LNCAP (cell line): ENCODE data around the gene L3MBTL4.

ENCODE experiments used
- CTCF ChIP-seq: fragments of 450-650 bp; IDR thresholded peaks from 2 replicates; pipeline ENCODE4 v1.5.1; 2017; ENCODE audit warnings: mild to moderate bottlenecking

The L3MBTL4 gene

GRCh38 chr18:6010921-6011320 lies 403.8 kb downstream of the L3MBTL4 start:
- no peak for TF ChIP-seq CTCF

DNA sequence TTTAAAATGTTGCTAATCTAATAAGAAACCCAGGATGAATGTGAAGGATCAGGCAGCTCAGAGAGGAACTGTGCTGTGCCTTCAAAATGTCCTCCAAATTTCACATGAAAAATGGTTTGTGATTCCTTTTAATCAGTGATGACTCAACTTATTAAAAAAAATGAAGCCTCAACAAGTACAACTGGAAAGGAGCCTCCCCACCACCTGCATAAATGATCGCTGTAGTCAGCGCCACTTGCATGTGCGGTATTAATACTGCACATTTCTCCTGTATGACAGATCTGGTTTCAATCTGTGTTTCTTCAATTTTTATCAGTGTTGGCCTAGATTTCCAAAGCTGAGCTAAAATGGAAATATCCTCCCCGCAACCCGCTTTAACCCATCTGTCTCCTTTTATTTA lies 404.4 kb downstream of the L3MBTL4 start:
- no peak for TF ChIP-seq CTCF

DNA sequence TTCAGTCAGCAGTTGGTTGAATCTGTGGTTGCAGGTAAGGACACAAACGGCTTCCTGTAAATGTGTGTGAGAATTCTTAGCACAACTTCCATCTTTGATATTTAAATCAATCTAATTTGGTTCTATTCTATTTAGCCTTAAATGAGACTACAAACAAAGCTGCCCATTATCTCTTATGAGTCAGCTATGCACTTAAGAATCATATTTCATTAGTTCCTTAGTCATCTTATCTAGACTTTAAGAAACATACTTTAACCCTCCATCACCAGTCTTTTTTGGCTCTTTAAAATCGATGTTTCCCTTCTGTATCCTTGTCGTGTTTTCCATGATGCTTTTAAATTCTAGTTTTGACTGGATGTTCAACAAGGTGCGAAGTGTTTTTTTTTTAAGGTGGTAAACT lies 405.0 kb downstream of the L3MBTL4 start:
- TF ChIP-seq CTCF: no peak

DNA sequence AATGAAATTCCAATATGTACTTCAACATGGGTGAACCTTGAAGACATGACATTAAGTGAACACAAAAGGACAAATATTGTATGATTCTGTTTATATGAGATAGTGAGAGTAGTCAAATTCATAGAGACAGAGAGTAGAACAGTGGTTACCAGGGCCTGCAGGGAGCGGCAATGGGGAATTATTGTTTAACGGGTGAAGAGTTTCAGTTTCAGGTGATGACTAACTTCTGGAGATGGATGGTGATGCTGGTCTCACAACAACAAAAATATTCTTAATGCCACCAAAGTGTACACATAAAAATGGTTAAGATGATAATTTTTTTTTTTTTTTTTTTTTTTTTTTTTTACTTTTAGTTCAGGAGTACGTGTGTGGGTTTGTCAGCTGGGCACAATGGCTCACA lies 410.0 kb downstream of the L3MBTL4 start:
- TF ChIP-seq CTCF: no peak

DNA sequence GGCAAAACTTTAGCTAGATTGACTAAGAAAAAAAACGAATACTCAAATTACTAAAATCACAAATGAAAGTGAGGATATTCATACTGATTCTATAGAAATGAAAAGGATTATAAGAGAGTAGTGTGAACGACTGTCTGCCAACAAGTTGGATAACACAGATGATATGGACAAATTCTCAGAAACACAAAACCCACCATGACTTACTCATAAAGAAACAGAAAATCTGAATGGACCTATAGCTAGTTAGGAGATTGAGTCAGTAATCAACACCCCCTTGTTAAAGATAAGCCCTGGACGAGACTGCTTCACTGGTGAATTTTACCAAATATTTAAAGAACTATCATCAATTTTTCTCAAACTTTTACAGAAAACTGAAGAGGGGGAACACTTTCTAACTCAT lies 410.6 kb downstream of the L3MBTL4 start:
- TF ChIP-seq CTCF: no peak

DNA sequence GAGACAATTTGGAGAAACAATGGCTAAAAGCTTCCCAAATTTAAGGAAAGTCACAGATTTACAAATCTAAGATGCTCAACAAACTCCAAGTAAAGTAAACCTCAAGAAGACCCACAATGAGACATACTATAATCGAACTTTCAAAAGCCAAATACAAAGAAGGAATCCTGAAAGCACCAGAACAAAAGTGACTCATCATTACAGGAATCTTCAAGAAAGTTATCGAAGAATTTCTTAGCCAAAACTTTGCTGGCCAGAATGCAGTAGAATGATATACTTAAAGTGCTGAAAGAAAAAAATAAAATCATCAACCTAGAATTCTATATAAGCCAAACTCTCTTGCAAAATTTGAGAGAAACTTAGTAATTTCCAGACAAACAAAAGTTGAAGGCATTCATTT lies 412.8 kb downstream of the L3MBTL4 start:
- TF ChIP-seq CTCF: no peak

DNA sequence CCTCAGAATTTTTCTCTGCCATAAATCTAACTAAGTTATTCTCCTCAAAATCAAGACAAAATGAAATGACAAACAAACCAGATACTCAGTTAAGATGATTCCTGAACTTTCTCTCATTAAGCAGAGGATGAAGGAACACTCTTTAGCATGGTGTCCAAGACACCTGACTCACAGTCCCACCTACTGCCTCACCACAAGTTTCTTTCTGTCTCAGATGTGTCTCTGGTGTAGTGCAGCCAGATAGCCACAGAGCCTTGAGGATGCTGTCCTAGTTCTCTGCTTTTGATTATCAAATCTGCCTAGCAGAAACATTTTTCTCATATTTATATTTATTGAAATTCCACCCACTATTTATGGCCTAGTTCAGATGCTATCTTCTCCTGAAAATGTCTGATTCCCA lies 415.8 kb downstream of the L3MBTL4 start:
- no peak for TF ChIP-seq CTCF

GRCh38 chr18:5998166-5998881 lies 416.4 kb downstream of the L3MBTL4 start:
- TF ChIP-seq CTCF: no peak
